NCI-H2107 treated with DMSO at 0.1 percent for 48 hours (cell line): ENCODE data around the gene BRCC3.

ENCODE experiments used
- DNase-seq: peaks from one replicate; lab custom pipeline; 2025; ENCODE audit not compliant: unreplicated experiment; lab: John Stamatoyannopoulos, UW

The BRCC3 gene

DNA sequence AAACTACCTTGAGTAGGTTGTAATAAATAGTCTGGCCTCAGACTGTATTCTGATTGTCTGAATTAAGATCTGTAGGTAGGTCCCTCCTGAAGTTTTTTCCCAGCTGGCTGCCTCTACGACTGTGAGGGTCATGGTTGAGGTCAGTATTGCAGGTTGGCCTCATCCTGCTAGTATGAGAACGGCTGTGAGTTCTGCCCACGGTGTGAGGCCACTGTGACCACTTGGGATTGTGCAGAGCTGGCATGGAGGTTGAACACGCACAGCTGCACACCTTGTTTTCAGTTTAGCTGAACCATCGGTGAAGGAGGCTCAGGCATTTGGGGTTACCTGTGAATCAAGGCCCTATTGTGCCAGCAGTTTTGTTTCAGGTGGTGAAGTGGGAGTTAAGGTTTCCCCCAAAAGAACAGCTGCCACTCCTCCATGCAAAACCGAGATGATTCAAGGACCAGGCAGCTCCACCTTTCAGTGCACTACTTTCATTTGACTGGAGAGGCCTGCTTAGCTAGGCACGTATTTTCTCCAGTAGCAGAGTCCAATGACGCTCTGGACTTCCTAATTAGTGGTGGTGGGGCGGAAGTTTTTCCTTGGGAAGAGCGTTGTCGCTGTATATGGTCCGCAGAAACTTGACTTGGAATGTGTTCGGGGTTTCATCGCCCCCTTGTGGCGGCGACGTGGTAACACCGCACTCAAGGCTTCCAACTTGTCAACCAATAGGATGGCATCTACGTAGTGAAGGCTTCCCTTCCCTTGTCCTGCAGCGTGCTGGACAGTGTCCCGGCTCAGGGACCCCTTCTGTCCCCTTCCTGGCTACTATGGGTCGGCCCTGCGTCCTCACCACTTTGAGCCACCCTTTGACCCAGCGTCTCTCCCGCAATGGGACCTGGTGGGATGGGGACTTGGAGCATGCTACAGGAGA, 14.2 kb upstream of the BRCC3 start:
- DNase-seq, result peak; percentile 44

DNA sequence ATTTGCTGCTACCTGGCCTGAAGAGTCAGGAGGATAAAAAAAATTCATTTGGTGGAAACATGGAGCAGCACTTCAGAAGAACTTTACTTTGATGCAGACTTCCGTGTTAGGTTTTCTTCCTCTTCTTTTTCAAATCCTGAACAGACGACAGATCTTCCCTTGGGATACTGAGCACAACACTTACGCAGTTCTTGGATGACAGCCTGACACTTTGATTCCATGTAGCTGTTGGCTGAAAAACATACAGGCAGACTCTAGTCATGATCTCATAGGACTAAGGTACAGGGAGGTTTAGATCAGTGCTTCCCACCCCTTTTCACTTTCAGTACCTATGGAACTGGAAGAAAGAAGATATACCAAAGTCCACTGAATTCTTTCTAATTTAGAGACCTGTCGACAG, 9.5 kb upstream of the BRCC3 start:
- no peak for DNase-seq

- no peak for DNase-seq
These were observed 6.1 kb upstream of the BRCC3 start for GRCh38 chrX:155065035-155065734.

DNA sequence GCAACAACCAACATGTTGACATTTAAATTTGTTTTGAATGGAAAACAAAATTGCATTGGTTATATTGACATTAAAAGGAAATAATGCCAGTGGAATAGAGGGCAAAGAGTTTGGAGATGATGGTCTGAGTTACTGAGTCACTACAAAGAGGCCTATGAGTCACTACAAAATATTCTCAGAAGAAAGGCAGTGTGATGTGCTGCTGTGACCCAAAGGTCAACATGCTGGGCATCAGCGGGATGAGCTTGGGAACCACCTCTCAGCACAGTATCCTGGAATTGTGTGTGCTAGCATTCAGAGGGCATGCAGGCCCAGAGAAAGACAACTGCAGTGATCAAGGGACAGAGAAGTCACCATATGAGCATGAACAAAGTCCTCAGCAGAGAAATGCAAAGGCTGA, 3.1 kb upstream of the BRCC3 start:
- no peak for DNase-seq

DNA sequence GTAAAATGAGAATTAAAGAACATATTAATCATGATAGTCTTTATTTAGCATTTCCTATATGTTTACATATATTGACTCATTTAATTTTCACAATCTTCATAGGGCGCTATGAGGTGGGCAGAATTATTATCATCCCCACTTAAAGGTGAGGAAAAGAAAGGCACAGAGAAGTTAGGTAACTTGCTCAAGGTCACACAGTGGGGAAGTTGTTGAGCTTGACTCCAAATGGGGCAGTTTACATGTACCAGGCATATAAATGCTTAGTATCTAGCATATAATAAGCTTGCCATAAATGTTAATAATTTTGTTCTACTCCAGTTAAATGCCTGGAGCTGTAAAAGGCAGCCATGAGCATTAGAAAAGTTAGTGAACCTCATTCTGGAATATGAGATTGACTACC, 1.9 kb upstream of the BRCC3 start:
- DNase-seq, result no peak

DNA sequence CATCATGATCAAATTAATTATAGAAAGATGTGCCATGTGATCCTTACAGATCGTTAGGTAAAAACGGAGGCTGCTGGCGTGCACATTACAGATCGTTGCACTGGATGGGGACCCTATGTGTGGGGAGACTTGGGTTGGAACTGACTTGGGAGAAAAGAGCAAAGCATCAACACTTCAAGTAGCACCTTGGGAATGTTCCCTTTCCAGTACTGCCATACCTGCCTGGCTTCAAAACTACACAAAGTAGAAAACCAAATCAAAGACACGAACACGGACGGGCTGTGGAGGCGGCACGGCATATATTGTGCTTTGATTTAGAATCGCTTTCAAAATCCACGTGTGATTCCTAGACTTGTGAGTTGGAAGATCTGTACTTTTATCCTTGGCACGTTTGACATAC, 1.3 kb upstream of the BRCC3 start:
- DNase-seq, result no peak

- DNase-seq, result no peak
These were observed 689 bp upstream of the BRCC3 start for GRCh38 chrX:155070663-155070974.

DNA sequence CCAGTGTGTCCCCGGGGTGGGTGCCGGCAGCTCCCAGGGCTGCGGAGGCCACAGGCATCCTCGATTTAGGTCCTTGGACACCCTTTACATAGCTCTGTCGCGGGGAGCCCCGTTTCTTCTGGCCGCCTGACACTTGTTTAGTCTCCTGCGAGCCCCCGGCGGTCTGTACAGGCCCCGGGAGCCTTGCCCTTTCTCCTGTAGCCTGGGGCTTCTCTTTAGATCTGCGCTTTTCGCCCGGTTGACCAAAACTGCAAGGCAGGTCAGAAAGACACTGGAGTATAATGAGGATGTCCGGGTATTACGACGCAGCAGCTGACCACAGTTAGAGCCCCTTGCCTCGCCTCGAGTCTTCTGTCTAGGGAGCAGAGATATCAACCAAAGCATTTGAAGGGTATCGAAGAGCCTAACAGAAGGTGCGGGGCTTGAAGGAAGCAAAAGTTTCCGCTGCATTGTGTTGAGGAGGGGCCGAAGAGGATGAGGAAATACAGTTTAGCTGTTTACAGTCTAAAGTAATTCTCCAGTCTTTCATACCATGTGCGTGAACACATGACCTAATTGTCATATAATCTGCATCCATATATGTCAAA, 479 bp downstream of the BRCC3 start:
- no peak for DNase-seq

- no peak for DNase-seq
These were observed 15.0 kb downstream of the BRCC3 start for GRCh38 chrX:155086202-155086840.

GRCh38 chrX:155086961-155087735, 15.8 kb downstream of the BRCC3 start:
- no peak for DNase-seq

GRCh38 chrX:155094468-155095061, 23.3 kb downstream of the BRCC3 start:
- peak; percentile 3 for DNase-seq

- DNase-seq, result no peak
These were observed 34.6 kb downstream of the BRCC3 start for GRCh38 chrX:155105919-155106318.

- DNase-seq, result no peak
These were observed 37.1 kb downstream of the BRCC3 start for GRCh38 chrX:155108427-155108826.

DNA sequence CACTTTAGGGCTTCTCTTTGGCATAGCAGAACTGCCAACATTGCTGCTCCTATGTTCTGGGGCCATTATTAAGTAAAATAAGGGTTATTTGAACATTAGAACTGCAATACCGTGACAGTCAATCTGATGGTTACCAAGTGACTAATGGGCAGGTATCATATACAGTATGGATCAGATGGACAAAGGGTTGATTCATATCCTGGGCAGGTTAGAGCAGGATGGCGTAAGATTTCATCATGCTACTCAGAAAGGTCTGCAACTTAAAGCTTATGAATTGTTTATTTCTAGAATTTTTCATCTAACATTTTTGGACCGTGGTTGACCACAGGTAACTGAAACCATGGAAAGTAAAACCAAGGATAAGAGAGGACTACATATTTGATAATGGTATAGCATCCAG, 40.9 kb downstream of the BRCC3 start:
- DNase-seq, result no peak

DNA sequence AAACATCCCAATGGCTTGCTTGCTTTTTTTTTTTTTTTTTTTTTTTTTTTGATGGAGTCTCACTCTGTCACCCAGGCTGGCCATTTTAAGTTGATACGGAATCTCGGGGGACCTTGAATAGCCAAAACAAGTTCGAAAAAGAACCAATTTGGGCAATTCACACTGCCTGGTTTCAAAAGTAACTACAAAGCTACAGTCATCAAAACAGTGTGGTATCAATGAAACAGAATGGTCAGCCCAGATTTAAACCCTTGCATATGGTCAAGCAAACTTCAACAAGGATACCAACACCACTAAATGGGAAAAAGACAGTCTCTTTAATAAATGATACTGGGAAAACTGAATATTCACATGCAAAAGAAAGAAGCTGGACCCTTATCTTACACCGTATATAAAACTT, 41.8 kb downstream of the BRCC3 start:
- DNase-seq, result no peak

GRCh38 chrX:155115174-155115819, 44.0 kb downstream of the BRCC3 start:
- no peak for DNase-seq

GRCh38 chrX:155127465-155127864, 56.2 kb downstream of the BRCC3 start:
- DNase-seq, result no peak

- DNase-seq, result no peak
These were observed 56.6 kb downstream of the BRCC3 start for GRCh38 chrX:155127940-155128339.

DNA sequence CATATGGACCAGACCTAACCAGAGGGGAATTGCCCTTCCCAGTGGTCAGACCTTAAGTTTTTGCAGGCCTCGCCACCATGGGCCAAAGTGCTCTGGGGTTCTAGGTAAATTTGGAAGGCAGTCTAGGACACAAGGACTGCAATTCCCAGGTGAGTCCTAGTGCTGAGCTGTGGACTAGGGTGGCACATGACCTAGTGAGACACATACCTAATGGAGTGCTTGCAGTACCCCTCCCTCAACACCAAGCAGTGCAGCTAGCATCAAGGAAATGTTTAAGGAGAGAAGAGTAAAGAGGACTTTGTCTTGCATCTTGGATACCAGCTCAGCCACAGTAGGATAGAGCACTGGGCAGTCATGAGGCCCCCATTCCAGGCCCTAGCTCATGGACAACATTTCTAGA, 60.8 kb downstream of the BRCC3 start:
- no peak for DNase-seq

- DNase-seq, result no peak
These were observed 62.9 kb downstream of the BRCC3 start for GRCh38 chrX:155134255-155134654.
